GM19395 (cell line): ENCODE data around the gene TGFB3.
"Not testable (repeated sequence)": the region's sequence is repeated elsewhere in the genome, so short reads cannot be mapped to it uniquely, and the experiment has no call there.

ENCODE experiments used
- ATAC-seq: cut with Tn5 transposase; IDR thresholded peaks from one replicate; pipeline ENCODE4 v1.9.1; 2021; ENCODE audit warnings: mild to moderate bottlenecking, moderate library complexity; ENCODE audit not compliant: unreplicated experiment

Gene TGFB3

GRCh38 chr14:75981426-75982265 is at the start of gene TGFB3:
TGFB3 (minus strand) TSS chr14:75981995; CDS start chr14:75980893, 1,102 bp downstream.
- peak; percentile 50 for ATAC-seq

DNA sequence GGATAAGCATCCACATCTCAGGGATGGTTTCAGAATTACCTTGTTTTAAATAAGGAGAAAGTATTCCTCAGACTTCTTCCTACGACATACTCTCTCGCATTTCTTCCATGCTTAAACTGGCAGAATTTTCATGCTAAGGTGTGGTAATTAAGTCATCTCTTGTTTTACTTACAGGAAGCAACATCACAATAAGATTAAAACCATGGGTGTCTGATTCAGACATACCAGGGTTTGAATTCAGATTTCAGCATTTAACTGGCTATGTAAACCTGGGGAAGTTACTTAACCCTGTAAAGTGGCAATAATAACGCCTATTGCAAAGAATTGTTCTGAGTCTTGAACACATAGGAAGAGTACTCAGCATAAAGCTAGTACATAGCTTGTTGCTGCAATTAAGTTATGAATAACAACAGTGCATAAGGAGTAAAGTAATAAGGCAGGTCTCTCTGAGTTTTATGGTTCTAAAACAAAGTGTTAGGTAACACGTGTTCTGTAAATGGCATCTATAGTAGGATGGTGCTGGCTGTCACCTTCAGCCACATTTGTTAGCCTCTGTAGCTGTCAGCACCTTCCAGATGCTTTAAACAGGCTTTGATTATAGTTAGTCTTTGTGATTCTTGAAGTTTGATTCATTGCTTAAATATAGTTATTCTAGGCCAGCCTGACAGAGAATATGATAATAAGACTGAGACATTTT is 42.6 kb upstream of the TGFB3 start:
- no peak for ATAC-seq

DNA sequence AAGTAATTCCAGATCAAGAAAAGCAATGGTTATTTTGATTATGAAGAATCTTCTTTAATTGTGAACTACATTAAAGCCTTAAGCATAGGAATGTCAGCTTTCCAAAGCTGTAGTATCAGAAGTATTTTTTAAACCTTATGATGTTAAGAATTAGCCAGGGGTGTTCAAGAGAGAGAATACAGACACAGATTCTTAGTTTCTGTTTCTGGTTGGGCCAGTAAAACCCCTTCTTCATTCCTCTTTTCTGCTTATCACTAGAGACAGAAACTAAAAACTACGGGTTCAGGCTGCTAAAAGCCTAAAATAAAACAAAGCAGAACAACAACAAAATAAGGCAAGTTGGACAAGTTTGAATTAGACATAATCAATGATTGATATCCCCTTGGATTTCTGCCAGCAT is 42.0 kb upstream of the TGFB3 start:
- no peak for ATAC-seq

- ATAC-seq: no peak
Measured at GRCh38 chr14:76022991-76023390, 41.2 kb upstream of the TGFB3 start.

GRCh38 chr14:76019676-76020075 is 37.9 kb upstream of the TGFB3 start:
- ATAC-seq: no peak

- ATAC-seq: no peak
Measured at GRCh38 chr14:76015668-76016067, 33.9 kb upstream of the TGFB3 start.

DNA sequence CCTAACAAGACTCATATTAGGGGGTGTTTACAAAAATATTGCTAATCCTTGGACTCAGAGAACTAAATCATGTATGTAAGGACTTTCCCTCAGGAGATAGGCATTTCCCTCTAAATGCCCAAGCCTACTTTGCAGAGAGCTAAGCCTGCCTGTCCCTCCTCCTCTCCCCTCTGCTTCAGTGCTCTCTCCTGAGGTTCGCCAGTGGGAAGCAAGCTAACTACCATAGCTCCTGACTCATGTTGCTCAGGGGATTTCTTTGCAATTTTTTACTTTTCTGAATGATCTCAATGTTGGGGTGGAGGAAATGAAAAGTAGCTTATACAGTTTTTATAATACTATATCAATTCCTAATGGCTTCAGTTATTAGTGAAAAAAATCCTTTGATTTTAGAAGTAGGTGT is 33.4 kb upstream of the TGFB3 start:
- no peak for ATAC-seq

- no peak for ATAC-seq
Measured at GRCh38 chr14:76012354-76012753, 30.6 kb upstream of the TGFB3 start.

- no peak for ATAC-seq
Measured at GRCh38 chr14:76011930-76012329, 30.1 kb upstream of the TGFB3 start.

GRCh38 chr14:76009627-76010026 is 27.8 kb upstream of the TGFB3 start:
- not testable (repeated sequence) for ATAC-seq

GRCh38 chr14:76007852-76008251 is 26.1 kb upstream of the TGFB3 start:
- ATAC-seq: no peak

DNA sequence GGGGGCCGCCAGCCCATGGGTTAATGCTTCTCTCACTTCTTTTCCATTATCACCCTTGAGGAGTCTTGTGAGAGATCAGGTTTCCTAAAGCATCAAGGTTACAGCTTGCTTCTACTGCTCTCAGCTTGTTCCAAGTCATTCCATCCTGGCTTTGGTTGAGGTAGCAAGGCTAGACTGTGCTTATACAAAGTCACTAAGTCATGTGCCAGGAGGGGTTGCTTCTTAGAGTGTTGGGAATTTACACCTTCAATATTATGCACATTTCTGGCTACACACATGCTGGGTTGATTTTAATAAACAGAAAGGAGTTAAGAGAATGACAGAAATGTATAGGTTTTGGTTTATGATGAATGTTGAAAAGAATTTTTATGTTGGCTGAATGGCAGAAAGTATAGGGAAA is 25.6 kb upstream of the TGFB3 start:
- no peak for ATAC-seq

DNA sequence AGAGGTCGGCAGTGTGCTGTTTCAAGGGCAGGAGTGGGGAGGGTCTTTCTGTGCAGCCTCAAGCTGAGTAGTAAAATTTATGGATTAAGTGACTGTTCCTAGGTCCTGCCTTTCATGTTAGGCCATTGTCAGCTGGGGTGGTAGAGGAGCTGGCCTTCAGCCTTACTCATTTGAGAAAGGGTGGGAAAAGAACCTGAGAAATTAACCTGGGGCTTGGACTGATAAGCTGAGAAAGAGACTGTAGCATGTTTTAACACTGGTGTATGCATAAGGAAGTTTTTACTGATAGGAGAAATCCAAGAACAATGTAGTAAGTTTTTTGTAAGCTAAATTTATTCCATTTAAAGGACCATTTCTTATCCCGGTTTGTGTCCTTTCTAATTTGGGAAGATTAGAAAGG is 24.5 kb upstream of the TGFB3 start:
- no peak for ATAC-seq

- ATAC-seq: no peak
Measured at GRCh38 chr14:76002383-76002782, 20.6 kb upstream of the TGFB3 start.

GRCh38 chr14:75999511-76000190 is 17.9 kb upstream of the TGFB3 start:
- ATAC-seq: no peak

- ATAC-seq: no peak
Measured at GRCh38 chr14:75996488-75996887, 14.7 kb upstream of the TGFB3 start.

DNA sequence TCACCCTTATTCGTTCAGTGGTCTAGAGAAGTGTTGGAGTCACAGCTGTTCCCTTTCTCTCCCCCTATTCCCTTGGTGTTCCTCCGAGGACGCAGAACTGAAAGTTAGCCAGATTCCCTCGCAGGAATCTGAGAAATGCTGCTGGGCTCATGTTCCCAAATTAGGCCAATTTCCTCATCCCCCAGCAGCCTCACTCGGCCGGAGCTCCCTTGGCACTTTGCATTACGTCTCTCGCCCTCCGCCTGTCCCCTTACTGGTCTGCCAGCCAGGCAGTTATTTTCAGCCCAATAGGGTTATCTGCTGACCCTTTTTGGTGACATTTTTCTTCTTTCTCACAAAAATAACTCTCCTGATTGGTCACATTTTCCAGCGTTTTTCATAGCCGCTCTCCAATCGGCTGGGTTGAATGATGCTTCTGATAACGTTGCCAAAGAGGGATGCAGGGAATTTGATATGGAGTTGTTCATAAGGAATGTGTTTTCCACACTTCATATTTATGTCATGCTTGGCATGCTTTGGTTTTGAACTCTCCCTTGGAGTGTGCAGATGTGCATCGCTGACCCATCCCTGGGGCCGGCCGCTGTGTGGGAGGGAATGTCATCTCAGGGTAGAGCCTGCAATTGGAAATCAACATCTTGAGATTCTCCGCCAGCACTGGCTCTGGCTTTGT is 13.7 kb upstream of the TGFB3 start:
- ATAC-seq: no peak

DNA sequence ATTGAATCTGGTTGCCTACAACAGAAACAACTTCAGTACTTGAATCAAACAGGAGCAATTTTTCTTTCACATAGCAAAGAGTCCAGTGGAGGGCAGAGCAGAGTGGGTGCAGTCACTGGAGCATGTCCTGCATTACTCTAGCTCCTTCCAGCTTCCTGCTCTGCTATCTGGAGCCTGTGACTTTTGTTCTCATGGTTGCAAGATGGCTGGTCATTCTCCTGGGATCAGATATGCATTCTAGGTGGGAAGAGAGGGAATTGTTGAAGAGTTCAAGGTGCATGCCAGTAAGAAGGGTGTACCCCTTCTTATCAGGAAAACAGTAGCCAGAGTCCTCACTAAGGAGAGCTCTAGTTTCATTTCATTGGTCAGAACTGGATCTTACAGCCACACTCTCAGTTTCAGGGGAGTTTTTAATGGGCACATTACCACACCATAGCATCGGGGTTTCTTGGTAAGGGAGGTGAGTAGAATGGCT is 11.8 kb upstream of the TGFB3 start:
- ATAC-seq: peak; percentile 84

DNA sequence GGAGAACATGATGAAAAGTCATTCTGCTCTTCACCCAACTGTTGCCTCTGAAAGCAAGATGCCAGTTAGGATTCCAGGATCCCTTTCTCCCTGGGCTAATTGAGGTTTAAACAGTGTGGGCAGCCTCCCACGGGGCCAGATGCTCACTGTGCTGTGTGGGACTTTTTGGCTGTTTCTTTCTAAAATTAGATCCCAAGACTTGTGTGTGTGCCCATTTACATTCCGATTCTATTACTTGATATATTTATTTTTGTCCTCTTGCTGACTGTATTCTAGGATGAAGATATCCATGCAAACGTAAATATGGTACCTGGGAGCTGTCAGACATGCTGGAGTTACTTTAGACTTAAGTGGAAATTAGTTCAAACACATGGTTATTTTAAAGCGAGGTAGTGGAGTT is 10.0 kb upstream of the TGFB3 start:
- ATAC-seq: no peak

- ATAC-seq: no peak
Measured at GRCh38 chr14:75990297-75990696, 8.5 kb upstream of the TGFB3 start.

GRCh38 chr14:75989134-75989533 is 7.3 kb upstream of the TGFB3 start:
- ATAC-seq: no peak
